Ammon's horn (tissue), 1 donor: ENCODE results near the gene SEC14L1.
A peak's percentile ranks its signal among the peaks of the same experiment; 100 is the strongest.
"Not testable (repeated sequence)": the region's sequence is repeated elsewhere in the genome, so short reads cannot be mapped to it uniquely, and the experiment has no call there.

Source experiments
- DNase-seq: peaks from one replicate; pipeline ENCODE4 v3.0.0-alpha.2; 2016; ENCODE audit warnings: low spot score

The SEC14L1 gene

DNA sequence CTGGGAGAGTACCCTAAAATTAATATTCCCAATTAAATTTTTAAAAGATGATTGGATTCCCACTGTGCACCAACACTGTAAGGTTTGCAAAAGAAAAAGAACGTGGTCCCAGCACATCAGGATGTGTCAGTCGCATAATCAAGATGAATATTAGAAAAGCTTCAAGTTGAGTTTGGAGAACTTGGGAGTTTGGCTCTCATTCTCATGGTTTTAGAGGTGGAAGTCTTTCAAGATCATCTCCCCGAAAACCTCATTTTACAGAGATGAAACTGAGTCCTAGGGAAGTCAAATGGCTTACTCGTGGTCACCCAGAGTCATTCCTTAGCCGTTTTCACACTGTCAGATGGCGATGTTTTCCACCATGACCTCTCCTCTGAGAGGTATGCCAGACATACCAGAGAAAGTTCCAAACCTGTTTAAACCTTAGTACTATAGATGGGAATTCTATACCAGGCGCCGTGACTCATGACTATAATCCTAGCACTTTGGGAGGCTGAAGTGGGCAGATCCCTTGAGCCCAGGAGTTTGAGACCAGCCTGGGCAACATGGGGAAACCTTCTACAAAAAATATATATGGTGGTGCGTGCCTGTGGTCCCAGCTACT is 1.2 kb downstream of the SEC14L1 start:
- no peak for DNase-seq

GRCh38 chr17:77142689-77143088 is 1.9 kb downstream of the SEC14L1 start:
- DNase-seq = no peak

- DNase-seq = no peak
These were observed 2.5 kb downstream of the SEC14L1 start for GRCh38 chr17:77143306-77143705.

DNA sequence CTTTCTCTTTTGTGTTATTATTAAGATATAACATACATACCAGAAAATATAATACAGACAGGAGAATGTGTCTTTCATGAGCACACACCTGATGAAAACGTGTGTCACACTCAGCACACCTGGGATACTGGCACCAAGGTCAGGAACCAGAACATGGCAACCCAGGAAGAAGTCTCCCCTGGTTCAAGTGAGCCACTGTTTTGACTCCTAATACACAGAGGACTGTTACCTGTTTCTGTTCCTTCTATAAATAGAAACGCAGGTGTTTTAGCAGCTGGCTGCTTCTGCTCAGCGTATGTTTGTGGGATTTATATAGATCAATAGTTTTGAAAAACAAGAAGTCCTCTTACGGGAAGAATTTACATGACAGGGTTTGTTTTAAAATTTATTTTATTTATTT is 3.5 kb downstream of the SEC14L1 start:
- DNase-seq = no peak

- DNase-seq = no peak
These were observed 4.4 kb downstream of the SEC14L1 start for GRCh38 chr17:77145224-77145611.

DNA sequence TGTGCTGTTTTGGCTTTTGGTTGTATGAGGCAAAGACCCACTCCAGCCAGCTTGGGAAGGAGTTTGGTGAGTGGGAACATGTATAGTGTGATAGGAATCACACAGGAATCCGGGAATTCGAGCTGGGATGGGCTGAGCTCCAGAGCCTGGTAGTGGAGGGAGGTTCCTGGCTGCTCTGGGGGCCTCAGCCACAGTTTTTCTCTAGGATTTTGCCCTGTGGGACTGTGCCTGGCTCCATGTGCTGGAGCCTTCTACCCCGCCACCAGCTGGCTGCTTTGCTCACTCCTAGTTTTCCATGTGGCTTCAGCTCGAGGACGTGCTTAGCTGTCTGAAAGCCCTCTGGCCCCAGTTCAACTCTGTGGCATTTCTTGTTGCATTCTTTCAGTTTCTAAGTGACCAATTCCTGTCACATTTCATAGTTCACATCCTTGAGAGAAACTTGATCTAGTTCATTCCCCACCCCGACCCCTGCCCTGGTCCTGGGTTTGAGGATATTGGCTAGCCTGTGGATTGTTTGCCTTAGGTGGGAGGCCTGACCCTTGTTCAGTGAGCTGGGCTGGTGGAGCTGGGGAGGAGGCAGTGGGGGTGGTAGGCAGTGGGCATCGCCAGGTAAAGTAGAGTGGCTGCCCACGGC is 5.0 kb downstream of the SEC14L1 start:
- peak; percentile 86 for DNase-seq

- DNase-seq = no peak
These were observed 5.5 kb downstream of the SEC14L1 start for GRCh38 chr17:77146246-77146632.

DNA sequence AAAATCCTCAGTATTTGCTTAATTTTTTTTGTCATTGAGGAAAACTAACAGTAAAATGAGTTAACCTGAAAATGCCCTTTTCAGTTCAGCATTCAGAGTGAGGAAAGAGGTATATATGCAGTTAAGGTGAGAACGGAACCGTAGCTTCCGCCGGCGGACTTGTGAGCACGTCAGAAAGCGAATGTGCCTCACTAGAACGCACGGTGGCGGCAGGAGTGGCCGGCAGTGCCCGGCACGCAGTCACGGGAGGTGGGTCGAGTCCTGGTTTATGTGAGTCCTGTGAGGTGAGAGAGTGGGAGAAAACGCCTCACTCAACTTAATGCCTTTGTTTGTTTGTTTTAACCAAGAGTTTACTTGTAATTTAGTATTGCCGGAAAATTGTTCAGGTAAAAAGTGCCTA is 6.1 kb downstream of the SEC14L1 start:
- no peak for DNase-seq

DNA sequence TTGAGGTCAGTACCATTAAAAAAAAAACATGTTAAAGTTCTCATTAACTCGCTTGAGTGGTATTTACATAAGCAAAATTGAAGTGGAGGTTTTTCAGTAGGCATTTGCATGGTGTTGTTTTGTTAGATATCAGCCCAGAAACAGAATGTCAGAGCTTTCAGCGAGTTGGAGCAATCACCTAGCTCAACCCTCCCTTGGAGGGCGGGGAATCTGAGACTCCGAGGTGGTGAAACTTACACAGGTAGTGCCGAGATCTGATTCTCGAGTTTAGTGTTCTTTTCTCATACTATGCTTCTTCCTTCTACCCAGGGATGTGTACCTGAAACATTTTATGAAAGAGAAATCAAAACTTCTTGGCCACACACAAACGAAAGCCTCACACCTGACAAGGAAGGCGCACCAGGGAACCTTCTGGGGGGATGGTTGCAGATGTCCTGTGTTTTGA is 6.6 kb downstream of the SEC14L1 start:
- DNase-seq = no peak

DNA sequence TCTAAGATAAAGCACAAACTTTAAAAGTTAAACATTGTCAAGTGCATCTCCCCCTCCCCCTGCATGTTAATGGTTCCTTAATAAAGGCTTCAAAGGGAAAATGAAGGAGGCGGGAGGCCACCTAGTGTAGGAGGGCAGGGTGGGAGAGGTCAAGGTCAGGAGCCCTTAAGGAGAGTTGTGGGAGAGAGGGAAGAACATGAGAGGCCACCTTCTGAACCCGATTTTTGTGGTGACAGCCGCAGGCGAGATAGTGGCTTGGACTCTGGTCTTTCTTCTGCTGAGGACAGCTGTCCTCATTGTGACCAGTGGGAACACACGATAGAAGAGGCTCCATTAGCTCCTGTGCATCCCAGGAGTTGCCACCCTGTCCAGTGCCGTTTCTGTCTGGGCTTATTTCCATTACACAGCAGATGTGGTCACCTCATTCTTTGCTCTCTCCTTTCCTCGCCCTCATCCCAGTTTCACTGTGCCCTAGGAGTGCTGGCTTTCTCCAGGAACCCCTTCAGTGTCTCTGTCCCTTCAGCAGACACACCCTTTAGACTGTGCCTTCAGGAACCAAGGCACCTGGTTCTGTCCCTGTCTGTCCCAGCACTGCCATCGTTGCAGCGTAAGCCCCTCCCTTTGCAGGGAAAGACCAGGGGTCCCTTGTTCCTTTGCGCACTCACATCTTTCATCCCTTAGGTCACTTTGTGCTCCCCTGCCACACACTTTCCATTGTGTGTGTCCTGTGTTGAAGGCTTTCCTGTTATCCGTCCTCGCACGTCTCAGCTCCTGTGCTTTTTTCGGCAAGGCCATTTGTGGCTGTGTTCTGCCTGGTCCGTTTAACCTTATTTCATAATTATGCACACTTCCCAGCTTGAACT is 7.5 kb downstream of the SEC14L1 start:
- DNase-seq = no peak

GRCh38 chr17:77148940-77149510 is 8.3 kb downstream of the SEC14L1 start:
- DNase-seq = no peak

DNA sequence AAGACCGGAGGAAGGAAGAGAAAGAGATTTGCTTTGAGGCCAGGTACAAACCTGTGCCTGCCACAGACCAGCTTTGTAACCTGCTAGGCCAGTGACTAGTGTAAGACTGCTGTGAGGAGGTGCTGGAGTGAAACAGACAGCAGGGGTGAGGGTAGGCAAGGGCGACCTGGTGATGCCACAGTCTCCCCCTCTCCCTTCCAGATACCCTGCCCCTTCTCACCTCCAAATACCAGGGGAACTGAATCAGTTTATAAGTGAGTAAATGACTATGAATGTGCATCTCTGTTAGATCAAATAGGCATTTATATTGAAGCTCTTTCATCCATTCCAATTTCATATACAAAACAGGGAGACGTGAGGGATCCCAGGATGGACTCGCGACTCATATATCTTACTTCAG is 9.4 kb downstream of the SEC14L1 start:
- DNase-seq = no peak

- peak; percentile 47 for DNase-seq
These were observed 10.4 kb downstream of the SEC14L1 start for GRCh38 chr17:77151186-77151585.

DNA sequence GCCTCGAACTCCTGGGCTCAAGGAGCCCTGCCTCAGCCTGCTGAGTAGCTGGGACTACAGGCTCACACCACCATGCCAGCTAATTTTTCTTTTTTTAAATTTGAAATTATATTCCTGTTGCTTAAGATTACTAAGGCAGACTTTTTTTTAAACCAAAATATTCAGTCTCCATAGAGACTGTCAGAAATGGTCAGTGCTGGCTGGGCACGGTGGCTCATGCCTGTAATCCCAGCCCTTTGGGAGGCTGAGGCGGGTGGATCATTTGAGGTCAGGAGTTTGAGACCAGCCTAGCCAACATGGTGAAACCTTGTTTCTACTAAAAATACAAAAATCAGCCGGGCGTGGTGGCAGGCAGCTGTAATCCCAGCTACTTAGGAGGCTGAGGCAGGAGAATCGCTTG is 11.3 kb downstream of the SEC14L1 start:
- not testable (repeated sequence) for DNase-seq

- DNase-seq = no peak
These were observed 12.7 kb downstream of the SEC14L1 start for GRCh38 chr17:77153472-77153871.

DNA sequence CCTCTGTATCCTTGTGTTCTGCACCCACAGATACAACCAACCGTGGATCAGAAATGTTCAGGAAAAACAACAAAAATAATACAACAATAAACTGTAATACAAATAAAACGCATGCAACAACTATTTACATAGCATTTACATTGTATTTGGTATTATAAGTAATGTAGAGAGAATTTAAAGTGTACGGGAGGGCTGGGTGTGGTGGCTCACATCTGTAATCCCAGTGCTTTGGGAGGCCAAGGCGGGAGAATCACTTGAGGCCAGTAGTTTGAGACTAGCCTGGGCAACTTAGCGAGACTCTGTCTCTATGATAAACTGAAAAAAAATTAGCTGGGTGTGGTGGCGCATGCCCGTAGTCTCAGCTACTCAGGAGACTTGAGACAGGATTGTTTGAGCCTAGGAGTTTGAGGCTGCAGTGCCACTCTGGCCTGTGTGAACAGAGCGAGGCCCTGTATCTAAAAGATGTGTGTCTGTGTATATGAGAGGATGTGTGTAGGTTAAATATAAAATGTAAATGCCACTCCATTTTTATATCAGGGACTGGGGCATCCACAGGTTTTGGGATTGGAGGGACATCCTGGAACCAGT is 13.3 kb downstream of the SEC14L1 start:
- no peak for DNase-seq

GRCh38 chr17:77155125-77155524 is 14.4 kb downstream of the SEC14L1 start:
- no peak for DNase-seq

DNA sequence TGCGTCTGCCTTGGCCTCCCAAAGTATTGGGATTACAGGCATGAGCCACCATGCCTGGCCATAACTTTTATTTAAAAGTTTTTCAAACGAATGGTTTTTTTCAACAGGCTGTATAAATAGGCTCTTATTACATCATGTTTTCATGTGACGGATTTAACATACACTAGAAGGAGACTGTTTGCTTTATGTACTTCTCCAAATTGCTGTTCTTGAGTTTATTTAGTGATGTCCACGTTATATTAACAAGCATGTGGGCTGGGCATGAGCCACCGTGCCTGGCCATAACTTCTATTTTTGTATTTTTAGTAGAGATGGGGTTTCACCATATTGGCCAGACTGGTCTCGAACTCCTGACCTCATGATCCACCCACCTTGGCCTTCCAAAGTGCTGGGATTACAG is 17.0 kb downstream of the SEC14L1 start:
- DNase-seq = not testable (repeated sequence)

- peak; percentile 43 for DNase-seq
These were observed 19.5 kb downstream of the SEC14L1 start for GRCh38 chr17:77160091-77160874.

DNA sequence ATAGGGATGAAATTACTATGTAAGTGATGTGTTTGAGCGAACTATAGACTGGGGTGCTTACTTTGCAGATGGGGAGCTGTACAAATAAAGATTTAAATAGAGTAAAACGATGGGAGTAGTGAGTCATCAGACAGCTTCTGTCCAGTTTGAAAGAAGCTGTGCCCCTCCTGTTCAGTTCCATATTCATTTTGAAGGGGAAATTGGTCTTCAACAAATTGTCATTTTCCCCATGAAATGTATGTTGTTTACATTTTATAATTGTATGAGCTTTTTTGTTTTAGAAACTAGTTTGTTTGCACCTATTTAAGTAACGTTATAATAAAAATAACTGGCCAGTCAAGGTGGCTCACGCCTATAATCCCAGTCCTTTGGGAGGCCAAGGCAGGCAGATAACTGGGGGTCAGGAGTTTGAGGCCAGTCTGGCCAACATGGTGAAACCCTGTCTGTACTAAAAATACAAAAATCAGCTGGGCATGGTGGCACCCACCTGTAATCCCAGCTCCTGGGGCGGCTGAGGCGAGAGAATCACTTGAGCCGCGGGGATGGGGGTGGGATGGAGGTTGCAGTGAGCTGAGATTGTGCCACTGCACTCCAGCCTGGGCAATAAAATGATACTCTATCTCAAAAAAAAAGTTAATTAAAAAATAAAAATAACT is 20.2 kb downstream of the SEC14L1 start:
- no peak for DNase-seq

GRCh38 chr17:77161953-77162352 is 21.2 kb downstream of the SEC14L1 start:
- no peak for DNase-seq
